Measurements from ENCODE around the gene FOXJ3.

FOXJ3 gene

DNA sequence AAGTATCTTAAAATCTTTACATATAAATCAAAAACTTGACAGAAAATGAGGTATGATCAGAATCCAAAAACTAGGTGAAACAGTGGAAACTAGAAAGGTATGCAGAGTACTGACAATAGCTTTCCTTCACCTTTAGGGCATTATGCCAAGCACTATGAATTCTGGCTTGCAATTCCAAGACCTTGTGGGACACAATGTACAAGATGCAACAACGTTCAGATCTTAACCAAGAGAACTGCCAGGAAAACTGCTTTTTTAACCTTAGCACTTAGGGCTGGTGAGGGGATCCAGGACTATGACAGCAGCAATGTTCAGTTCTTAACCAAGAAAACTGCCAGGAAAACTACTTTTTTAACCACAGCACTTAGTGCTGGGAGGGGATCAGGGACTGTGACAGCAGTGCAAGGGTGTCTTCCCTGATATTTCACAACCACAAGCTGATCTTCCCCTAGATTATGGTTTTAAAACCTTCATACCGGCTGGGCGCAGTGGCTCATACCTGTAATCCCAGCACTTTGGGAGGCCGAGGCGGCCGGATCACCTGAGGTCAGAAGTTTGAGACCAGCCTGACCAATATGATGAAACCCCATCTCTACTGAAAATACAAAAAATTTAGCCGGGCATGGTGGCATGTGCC is 22.3 kb downstream of the FOXJ3 start:
- POLR2A ChIA-PET = no interaction called here
- no peak overlapping the region for H3K4me3 ChIP-seq (ENCODE audit: low read depth, low read length)
- CTCF ChIA-PET = interaction anchor here (1.1 kb wide), 1 partner anchor 139 kb away, joined by 3 read pairs; no protein-coding TSS in a partner anchor
- H3K36me3 ChIP-seq (ENCODE audit: control insufficient read depth in 2 of 2, insufficient read depth in 1 of 2, low read length in 2 of 2) = peaks cover 0 to 12% of the 10 kb centered on the region in 2 experiments; a peak in 2 of 3 replicates
- TF ChIP-seq TCF7L2 (IDR thresholded peaks at IDR 0.05; ENCODE audit: borderline replicate concordance, low read depth, low read length) (no peak), ZNF211 (tag by site-specific recombination; IDR thresholded peaks at IDR 0.05; ENCODE audit: low read depth) (no peak), ZNF501 (tag by site-specific recombination; IDR thresholded peaks at IDR 0.05) (no peak), MZF1 (tag by site-specific recombination; IDR thresholded peaks at IDR 0.05; ENCODE audit: borderline replicate concordance) (no peak), ZNF146 (tag by site-specific recombination; IDR thresholded peaks at IDR 0.05) (no peak), ZNF558 (tag by site-specific recombination; IDR thresholded peaks at IDR 0.05) (no peak), SETDB1 (IDR thresholded peaks at IDR 0.05; ENCODE audit: insufficient read length, low read length) (no peak), ZNF174 (tag by site-specific recombination; IDR thresholded peaks at IDR 0.05) (no peak), ZNF776 (tag by site-specific recombination; IDR thresholded peaks at IDR 0.05; ENCODE audit: borderline replicate concordance) (no peak), ZNF354C (tag by site-specific recombination; IDR thresholded peaks at IDR 0.05; ENCODE audit: borderline replicate concordance, low read depth) (no peak)
- TF ChIP-seq, protein P1, sequence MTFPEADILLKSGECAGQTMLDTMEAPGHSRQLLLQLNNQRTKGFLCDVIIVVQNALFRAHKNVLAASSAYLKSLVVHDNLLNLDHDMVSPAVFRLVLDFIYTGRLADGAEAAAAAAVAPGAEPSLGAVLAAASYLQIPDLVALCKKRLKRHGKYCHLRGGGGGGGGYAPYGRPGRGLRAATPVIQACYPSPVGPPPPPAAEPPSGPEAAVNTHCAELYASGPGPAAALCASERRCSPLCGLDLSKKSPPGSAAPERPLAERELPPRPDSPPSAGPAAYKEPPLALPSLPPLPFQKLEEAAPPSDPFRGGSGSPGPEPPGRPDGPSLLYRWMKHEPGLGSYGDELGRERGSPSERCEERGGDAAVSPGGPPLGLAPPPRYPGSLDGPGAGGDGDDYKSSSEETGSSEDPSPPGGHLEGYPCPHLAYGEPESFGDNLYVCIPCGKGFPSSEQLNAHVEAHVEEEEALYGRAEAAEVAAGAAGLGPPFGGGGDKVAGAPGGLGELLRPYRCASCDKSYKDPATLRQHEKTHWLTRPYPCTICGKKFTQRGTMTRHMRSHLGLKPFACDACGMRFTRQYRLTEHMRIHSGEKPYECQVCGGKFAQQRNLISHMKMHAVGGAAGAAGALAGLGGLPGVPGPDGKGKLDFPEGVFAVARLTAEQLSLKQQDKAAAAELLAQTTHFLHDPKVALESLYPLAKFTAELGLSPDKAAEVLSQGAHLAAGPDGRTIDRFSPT (tag by site-specific recombination; IDR thresholded peaks at IDR 0.05) = no peak
- TF ChIP-seq, protein P2, sequence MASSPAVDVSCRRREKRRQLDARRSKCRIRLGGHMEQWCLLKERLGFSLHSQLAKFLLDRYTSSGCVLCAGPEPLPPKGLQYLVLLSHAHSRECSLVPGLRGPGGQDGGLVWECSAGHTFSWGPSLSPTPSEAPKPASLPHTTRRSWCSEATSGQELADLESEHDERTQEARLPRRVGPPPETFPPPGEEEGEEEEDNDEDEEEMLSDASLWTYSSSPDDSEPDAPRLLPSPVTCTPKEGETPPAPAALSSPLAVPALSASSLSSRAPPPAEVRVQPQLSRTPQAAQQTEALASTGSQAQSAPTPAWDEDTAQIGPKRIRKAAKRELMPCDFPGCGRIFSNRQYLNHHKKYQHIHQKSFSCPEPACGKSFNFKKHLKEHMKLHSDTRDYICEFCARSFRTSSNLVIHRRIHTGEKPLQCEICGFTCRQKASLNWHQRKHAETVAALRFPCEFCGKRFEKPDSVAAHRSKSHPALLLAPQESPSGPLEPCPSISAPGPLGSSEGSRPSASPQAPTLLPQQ (tag by site-specific recombination; IDR thresholded peaks at IDR 0.05) = no peak
- TF ChIP-seq, protein P3, sequence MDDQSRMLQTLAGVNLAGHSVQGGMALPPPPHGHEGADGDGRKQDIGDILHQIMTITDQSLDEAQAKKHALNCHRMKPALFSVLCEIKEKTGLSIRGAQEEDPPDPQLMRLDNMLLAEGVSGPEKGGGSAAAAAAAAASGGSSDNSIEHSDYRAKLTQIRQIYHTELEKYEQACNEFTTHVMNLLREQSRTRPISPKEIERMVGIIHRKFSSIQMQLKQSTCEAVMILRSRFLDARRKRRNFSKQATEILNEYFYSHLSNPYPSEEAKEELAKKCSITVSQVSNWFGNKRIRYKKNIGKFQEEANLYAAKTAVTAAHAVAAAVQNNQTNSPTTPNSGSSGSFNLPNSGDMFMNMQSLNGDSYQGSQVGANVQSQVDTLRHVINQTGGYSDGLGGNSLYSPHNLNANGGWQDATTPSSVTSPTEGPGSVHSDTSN (CRISPR knock-in tag; IDR thresholded peaks at IDR 0.05) = no peak
- H3K9me3 ChIP-seq (ENCODE audit: control insufficient read depth, insufficient read depth, low read depth, low read length) = no peaks in the 10 kb centered on the region
- H3K4me1 ChIP-seq (ENCODE audit: control insufficient read depth, insufficient read depth, low read length) = peaks cover 4% of the 10 kb centered on the region; the same call in 1 of the 2 replicates
- no peak overlapping the region for H3K27ac ChIP-seq (ENCODE audit: extremely low read depth, low read depth, low read length)

DNA sequence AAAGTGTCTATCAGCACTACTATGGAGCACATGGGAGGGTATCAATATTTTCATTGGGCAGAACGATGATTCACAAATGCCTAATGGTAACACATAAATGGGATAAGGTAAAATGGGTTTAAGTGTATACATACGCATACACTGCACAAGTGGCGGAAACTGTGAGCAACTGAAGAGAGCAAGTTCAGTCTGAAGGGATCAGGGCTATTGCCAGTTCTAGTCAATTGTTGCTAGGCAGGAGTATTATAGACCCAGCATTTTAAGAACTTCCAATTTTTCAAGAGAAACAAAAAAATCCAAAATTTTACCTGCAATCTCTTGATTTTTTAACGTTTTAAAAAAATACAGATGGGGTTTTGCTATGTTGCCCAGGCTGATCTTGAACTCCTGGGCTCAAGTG is 23.1 kb downstream of the FOXJ3 start:
- no peak for TF ChIP-seq ZNF112 (tag by site-specific recombination; IDR thresholded peaks at IDR 0.05)
- TF ChIP-seq ZNF140 (tag by site-specific recombination; IDR thresholded peaks at IDR 0.05) = no peak
- TF ChIP-seq, protein P4, sequence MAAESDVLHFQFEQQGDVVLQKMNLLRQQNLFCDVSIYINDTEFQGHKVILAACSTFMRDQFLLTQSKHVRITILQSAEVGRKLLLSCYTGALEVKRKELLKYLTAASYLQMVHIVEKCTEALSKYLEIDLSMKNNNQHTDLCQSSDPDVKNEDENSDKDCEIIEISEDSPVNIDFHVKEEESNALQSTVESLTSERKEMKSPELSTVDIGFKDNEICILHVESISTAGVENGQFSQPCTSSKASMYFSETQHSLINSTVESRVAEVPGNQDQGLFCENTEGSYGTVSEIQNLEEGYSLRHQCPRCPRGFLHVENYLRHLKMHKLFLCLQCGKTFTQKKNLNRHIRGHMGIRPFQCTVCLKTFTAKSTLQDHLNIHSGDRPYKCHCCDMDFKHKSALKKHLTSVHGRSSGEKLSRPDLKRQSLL (tag by site-specific recombination; IDR thresholded peaks at IDR 0.05) = no peak
- TF ChIP-seq, protein P5, sequence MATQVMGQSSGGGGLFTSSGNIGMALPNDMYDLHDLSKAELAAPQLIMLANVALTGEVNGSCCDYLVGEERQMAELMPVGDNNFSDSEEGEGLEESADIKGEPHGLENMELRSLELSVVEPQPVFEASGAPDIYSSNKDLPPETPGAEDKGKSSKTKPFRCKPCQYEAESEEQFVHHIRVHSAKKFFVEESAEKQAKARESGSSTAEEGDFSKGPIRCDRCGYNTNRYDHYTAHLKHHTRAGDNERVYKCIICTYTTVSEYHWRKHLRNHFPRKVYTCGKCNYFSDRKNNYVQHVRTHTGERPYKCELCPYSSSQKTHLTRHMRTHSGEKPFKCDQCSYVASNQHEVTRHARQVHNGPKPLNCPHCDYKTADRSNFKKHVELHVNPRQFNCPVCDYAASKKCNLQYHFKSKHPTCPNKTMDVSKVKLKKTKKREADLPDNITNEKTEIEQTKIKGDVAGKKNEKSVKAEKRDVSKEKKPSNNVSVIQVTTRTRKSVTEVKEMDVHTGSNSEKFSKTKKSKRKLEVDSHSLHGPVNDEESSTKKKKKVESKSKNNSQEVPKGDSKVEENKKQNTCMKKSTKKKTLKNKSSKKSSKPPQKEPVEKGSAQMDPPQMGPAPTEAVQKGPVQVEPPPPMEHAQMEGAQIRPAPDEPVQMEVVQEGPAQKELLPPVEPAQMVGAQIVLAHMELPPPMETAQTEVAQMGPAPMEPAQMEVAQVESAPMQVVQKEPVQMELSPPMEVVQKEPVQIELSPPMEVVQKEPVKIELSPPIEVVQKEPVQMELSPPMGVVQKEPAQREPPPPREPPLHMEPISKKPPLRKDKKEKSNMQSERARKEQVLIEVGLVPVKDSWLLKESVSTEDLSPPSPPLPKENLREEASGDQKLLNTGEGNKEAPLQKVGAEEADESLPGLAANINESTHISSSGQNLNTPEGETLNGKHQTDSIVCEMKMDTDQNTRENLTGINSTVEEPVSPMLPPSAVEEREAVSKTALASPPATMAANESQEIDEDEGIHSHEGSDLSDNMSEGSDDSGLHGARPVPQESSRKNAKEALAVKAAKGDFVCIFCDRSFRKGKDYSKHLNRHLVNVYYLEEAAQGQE (tag by site-specific recombination; IDR thresholded peaks at IDR 0.05) = no peak
- TF ChIP-seq ZNF157 (tag by site-specific recombination; IDR thresholded peaks at IDR 0.05) = no peak
- TF ChIP-seq ZNF223 (tag by site-specific recombination; IDR thresholded peaks at IDR 0.05) = no peak
- no peak for TF ChIP-seq ZNF791 (tag by site-specific recombination; IDR thresholded peaks at IDR 0.05)
- TF ChIP-seq OSR2 (tag by site-specific recombination; IDR thresholded peaks at IDR 0.05) = no peak
- POLR2A ChIA-PET = no interaction called here
- CTCF ChIA-PET = interaction anchor here (0.9 kb wide), 1 partner anchor 134 kb away, joined by 3 read pairs; no protein-coding TSS in a partner anchor
- Histone ChIP-seq H3K4me3 (ENCODE audit: low read depth, low read length) (no peak overlapping the region), H3K36me3 (ENCODE audit: control insufficient read depth in 2 of 2, insufficient read depth in 1 of 2, low read length in 2 of 2) (peaks cover 0 to 12% of the 10 kb centered on the region in 2 experiments; a peak in 2 of 3 replicates), H3K4me1 (ENCODE audit: control insufficient read depth, insufficient read depth, low read length) (peaks cover 4% of the 10 kb centered on the region; the same call in 1 of the 2 replicates), H3K27ac (ENCODE audit: extremely low read depth, low read depth, low read length) (no peak overlapping the region), H3K9me3 (ENCODE audit: control insufficient read depth, insufficient read depth, low read depth, low read length) (no peaks in the 10 kb centered on the region)

Measured in HEK293 (cell line).